GM21825 (cell line): ENCODE data around the gene CLEC4A.
"Not testable (repeated sequence)": the region's sequence is repeated elsewhere in the genome, so short reads cannot be mapped to it uniquely, and the experiment has no call there.

Experiments
- ATAC-seq: cut with Tn5 transposase; IDR thresholded peaks from one replicate; pipeline ENCODE4 v1.9.1; 2021; ENCODE audit warnings: mild to moderate bottlenecking, moderate library complexity; ENCODE audit not compliant: unreplicated experiment

The CLEC4A gene

DNA sequence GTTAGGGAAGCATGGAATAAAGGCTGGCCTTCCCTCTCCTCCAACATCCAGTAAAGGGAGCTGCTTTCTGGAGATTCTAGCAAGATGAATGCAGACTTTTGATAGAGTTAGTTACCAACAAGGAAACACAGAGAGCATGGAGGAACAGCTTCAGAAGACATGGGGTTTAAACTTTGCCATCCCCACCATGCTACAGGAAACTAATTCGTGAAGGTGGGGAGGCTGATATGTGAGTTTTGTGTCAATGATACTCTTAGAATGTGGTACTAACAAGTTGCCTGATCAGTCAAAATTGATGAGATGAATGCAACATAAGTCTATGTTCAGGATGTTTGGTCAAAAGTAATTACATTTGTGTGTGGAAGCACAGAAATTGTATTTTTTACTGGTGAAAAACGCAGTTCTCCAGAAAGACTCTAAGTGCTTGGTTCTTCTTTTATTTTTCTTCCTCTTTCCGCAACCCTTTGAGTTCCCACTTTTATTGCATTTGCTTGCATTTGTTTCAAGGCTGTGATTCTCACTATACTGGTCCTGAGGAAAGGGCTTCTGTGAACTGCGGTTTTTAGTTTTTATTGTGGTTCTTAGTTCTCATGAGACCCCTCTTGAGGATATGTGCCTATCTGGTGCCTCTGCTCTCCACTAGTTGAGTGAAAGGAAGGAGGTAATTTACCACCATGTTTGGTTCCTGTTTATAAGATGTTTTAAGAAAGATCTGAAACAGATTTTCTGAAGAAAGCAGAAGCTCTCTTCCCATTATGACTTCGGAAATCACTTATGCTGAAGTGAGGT is at the start of gene CLEC4A:
Gene CLEC4A, plus strand, starts transcription at position 494 of the 789 bp plus-strand sequence. Its CDS starts 262 bp downstream, at position 756.
- ATAC-seq = no peak

- no peak for ATAC-seq
These were observed 47.5 kb upstream of the CLEC4A start for GRCh38 chr12:8075935-8076334.

DNA sequence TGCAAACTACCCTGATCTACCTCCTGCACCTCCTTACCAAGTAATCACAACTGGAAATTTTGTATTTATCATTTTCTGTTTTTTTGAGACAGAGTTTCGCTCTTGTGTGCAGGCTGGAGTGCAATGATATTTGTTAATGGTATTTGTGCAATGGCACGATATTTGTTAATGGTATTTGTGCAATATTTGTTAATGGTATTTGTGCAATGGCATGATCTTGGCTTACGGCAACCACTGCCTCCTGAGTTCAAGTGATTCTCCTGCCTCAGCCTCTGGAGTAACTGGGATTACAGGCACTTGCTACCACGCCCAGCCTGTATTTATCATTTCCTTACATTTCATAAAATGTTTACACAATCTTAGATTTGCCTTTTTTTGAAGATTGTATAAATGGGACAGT is 47.1 kb upstream of the CLEC4A start:
- no peak for ATAC-seq

DNA sequence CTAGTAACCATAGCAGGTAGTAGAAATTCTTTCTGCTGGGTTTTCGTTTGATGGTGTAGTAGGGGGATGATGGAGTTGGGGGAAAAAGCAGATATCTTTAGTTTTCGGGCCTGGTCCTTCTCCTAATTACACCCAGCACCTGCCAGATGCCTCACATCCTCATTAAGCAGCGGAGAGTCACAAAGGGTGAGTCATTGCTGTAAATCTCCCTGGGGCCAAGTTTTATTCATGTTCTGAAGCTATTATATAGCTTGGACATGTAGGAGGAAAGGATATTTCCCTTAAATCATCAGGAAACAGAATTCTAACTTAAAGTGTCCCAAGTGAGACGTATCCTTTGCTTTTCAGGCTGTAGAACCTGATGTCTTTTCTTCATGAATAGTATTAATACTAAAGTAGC is 46.2 kb upstream of the CLEC4A start:
- ATAC-seq = no peak

DNA sequence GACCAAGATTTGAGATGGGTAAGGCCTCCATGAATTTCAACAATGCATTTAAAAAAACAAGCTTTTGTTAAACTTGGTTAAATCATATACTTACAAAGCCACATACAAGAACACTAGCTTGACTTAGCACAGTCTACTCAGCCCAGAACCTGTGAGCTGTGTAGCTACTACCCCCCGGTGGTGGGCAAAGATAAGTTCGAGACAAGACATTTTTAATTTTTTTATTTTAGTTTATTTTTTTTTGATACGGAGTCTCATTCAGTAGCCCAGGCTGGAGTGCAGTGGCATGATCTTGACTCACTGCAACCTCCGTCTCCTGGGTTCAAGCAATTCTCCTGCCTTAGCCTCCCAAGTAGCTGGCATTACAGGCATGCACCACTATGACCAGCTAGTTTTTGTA is 45.0 kb upstream of the CLEC4A start:
- ATAC-seq = no peak

GRCh38 chr12:8078916-8079315 is 44.5 kb upstream of the CLEC4A start:
- ATAC-seq = no peak

DNA sequence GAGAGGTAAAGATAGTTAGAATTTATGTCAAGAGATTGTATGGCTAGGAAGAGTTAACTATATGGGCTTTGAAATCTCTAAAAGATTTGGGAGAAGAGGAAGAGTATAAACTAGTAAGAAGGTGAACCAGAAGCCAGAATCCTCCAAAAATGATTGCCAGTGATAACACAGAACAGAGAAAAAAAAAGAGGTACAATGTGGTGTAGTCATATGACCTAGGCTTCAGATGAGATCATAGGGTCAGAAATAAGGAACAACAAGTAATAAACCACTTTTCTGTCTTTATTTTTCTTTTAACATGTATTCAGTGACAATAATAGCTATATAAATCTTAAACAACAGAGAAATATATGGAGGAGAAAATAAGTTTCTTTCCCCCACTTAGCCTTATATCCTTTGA is 43.3 kb upstream of the CLEC4A start:
- no peak for ATAC-seq

DNA sequence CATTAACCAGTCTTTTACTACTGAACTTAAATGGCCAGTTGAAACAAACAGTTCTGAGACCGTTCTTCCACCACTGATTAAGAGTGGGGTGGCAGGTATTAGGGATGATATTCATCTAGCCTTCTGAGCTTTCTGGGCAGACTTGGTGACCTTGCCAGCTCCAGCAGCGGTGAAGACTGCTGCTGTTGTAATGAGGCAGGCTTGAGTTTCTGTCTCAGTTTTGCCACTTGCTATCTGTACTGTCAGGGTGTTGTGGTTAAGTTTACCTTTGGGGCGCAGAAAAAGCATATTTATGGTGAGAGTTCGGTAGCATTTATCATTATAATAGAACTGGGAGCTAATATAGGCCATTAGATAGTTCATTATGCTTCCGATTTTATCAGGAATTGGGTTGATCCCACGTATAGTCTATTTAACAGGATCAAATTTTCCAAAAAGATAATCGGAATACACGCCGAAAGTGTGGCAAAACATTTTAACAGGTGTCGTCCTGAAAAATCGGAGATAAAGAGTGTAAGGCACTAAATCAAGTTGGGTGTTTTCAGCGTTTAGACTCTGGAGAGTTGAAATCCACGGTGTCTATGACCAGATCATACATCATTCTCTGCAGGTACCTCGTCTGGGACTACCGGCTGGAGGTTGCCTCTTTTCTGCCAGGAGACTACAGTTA is 42.0 kb upstream of the CLEC4A start:
- no peak for ATAC-seq

DNA sequence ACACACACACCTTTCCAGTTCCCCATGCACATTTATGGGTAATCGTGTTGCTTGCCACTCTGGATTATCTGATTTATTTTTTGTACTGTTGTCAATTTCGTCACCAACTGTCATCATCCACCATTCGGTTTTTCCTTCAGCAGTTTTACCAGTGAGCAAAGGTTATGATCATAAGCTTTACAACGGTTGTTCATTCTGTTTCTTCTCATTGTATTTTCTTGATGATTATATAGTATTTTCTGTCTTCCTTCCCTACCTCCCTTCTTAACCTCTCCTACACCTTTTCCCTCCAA is 40.7 kb upstream of the CLEC4A start:
- ATAC-seq = no peak

DNA sequence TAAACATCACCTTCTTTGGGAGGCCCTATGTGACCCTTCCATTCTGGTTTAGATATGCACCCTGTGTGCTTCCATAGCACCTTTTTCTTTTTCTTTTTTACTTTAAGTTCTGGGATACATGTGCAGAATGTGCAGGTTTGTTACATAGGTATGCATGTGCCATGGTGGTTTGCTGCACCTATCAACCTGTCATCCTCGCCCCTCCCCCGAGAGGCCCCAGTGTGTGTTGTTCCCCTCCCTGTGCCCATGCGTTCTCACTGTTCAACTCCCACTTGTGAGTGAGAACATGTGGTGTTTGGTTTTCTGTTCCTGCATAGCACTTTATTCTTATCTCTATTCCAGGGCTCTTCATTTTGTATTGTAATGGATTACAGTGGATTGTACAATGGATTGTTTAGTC is 39.1 kb upstream of the CLEC4A start:
- ATAC-seq = not testable (repeated sequence)

DNA sequence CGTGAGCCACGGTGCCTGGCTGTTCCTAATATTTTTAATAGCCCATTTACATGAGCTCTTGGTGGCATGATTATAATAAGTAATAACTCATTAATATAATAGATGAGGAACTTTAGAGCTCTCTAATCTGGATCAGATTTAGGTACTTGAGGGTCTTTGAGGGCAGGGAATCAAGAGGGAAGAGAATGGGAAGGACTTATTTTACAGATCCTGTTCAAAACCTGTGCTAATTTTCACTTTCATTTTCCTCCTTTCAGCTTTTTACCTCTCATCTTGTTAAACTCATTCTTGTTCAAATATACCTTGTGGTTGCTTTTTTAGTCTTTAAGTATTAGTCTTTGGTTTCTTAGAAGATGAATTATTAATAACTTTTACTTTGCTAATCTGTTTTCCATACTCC is 35.8 kb upstream of the CLEC4A start:
- ATAC-seq = no peak

DNA sequence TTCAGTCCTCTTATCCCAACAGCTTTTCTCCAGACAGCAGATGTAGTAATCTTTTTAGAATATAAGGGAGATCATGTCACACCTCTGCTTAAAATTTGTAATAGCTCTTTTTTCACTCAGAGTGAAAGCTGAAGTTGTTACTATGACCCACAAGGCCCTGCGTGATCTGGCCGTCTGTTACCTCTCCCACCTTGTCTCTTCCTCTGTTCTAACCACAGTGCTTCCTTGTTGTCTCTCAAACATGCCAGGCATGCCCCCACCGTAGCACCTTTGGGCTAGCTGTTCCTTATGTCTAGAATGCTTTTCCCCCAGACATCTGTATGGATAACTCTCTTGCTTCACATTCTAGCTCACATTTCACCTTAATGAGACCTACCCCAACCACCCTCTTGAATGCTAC is 34.8 kb upstream of the CLEC4A start:
- ATAC-seq = peak; percentile 57

DNA sequence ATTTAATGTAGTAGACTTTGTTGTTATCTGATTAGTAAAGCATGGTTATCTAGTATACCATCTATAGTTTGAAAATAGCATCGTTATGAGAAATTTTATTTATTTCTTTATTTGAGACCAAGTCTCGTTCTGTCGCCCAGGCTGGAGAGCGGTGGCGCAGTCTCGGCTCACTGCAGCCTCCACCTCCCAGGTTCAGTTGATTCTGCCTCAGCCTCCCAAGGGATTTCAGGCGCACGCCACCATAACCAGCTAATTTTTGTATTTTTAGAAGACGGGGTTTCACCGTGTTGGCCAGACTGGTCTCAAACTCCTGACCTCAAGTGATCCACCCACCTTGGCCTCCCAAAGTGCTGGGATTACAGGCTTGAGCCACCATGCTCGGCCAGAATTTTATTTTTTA is 34.1 kb upstream of the CLEC4A start:
- not testable (repeated sequence) for ATAC-seq

DNA sequence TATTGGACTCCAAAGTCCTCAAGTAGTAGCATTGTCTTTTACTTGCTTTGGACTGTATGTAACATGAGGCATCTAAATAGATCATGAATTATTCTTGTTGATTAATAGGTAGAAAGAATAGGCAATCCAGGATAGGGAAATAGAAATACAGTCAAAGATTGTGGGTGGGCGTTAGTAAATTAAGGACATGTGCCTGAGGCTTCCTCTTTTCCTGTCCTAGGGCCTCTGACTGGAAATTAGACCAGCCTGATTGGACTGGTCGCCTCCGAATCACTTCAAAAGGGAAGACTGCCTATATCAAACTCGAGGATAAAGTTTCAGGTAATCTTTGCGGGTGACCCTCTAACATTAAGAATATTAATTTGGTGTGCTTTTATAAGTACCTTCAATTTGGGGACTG is 33.7 kb upstream of the CLEC4A start:
- ATAC-seq = no peak

DNA sequence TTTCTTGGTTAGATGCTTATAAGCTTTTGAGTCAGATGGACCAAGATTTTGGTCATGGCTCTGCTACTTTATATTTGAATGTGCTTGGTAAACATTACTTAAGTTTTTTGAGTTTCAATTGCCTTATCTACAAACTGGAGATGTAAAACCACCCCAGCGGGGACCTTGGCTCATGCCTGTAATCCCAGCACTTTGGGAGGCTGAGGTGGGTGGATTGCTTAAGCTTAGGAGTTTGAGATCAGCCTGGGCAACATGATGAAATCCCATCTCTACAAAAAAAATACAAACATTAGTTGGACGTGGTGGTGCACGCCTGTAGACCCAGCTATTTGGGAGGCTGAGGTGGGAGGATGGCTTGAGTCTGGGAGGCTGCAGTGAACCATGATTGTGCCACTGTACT is 30.1 kb upstream of the CLEC4A start:
- no peak for ATAC-seq

- no peak for ATAC-seq
These were observed 27.0 kb upstream of the CLEC4A start for GRCh38 chr12:8096281-8096915.

DNA sequence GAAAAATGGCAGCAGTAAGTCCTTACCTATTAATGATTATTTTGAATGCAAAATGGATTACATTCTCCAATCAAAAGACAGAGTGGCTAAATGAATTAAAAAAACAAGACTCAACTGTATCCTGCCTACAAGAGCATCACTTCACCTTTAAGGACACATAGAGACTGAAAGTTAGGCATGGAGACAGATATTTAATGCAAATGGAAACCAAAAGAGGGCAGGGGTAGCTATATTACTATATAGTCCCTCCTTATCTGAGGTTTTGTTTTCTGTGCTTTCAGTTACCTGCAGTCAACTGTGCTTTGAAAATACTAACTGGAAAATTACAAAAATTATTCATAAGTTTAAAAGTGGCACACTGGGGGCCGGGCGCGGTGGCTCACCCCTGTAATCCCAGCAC is 24.2 kb upstream of the CLEC4A start:
- no peak for ATAC-seq

- no peak for ATAC-seq
These were observed 14.5 kb upstream of the CLEC4A start for GRCh38 chr12:8108808-8109398.

- not testable (repeated sequence) for ATAC-seq
These were observed 10.3 kb upstream of the CLEC4A start for GRCh38 chr12:8113117-8113516.

GRCh38 chr12:8120072-8120713 is 3.2 kb upstream of the CLEC4A start:
- no peak for ATAC-seq

DNA sequence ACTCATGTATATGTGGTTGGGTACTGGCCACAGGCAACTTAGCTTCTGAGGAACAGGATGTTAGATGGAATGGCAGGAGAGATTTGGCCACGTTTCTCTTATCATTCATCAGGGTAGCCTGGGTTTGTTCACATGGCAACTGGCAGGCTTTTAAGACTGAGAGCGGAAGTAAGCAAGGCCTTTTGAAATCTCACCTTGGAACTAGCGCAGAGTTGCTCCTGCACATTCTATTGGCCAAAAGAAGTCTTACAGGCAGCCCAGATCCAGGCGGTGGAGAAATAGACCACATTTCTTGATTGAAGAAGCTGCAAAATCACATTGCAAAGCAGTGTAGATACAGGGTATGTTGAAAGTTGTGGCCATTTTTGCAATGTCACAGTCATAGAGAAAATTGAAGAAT is 3.7 kb downstream of the CLEC4A start:
- ATAC-seq = no peak
